GM18868 (cell line): ENCODE measurements around the gene TMEM209.
"Not testable (repeated sequence)": the region's sequence is repeated elsewhere in the genome, so short reads cannot be mapped to it uniquely, and the experiment has no call there.

Experiments
- ATAC-seq: cut with Tn5 transposase; IDR thresholded peaks from one replicate; pipeline ENCODE4 v1.9.1; 2021; ENCODE audit warnings: mild to moderate bottlenecking, moderate library complexity; ENCODE audit not compliant: unreplicated experiment

TMEM209 gene

DNA sequence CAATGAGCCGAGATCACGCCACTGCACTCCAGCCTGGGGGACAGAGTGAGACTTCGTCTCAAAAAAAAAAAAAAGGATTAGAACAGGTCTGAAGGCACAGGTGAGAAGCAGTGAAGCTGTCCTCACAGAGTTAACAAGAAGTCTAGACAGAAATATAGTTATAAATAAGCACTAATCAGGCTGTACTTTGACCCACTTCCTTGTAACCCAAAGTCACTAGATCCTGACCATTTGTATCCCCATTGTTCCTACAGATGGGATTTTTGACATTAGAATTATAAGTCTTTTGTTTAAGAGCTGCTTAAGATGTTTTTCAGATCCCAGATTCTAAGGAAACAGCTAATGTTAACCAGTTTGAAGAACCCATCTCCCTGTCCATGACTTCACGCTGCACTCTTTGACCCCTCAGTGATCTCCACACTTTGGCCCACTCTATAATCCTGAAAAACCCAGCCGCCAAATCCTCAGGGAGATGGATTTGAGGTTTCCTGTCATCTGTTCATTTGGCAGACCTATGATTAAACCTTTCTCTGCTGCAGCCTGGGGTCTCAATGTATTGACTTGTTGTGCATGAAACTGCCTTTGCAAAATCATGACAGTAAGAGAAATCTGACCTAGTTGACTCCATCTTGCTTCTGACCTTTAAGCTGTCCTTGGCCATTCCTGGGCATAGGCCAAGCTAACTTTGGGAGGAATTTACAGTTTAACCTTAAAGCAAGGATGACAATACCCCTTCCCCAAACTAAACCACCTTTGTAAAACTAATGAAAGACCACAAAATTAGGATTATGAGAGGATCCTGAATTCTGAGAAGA, 13.8 kb upstream of the TMEM209 start:
- no peak for ATAC-seq

GRCh38 chr7:130216750-130217149, 11.5 kb upstream of the TMEM209 start:
- no peak for ATAC-seq

DNA sequence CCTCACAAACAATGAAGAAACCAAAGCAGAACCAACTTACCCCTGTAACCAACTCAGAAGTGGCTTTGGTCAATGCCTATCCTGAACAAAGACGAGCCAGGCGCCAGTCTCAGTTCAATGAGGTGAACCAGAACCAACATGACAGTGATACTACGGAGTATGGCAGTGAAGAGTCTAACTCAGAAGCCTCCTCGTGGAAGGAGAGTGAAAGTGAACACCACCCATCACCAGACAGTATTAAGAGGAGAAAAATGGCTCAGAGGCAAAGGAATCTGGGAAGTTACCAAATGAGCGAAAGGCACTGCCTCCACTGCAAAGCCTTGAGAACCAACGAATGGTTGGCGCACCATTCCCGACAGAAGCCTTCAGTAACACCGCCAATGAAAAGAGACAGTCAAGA, 10.8 kb upstream of the TMEM209 start:
- no peak for ATAC-seq

DNA sequence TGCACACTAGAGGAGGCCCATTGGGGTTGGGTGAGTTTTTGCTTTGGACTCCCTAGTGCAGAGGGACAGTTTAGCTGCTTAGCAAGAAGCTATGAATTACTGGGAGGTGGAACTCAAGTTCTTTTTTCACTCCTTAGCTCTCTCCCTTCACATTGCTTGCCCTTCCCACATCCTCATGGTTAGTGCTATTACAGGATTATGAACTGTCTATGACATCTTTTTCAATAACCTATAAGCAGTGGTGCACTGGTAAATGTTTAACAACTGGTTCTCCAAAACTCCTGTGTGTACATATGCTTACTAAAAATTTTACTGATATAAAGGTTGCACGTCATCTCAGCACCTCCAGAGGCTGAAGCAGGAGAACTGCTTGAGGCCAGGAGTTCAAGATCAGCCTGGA, 8.6 kb upstream of the TMEM209 start:
- ATAC-seq: no peak

- ATAC-seq: no peak
These were observed 5.2 kb upstream of the TMEM209 start for GRCh38 chr7:130210181-130210935.

DNA sequence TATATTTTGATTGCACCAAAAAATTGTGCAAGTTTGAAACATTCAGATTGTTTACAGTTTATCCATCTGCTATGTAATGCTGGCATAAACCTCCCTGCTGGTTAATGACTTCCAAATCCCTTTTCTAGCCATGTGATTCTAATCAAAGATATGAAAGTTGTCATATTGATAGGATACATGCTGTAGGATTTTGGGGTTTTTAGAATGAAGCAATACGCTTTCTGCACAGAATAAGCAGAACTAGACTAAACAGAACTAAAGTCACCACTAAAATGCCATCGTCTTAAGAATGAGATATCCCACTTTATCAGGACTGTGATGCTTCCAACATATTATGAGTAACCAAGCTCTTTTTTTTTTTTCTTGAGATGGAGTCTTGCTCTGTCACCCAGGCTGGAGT, 3.3 kb upstream of the TMEM209 start:
- no peak for ATAC-seq

GRCh38 chr7:130207642-130208041, 2.4 kb upstream of the TMEM209 start, which contains the start of gene SSMEM1:
Gene SSMEM1 (plus strand): TSS chr7:130207860. CDS start chr7:130207911, 51 bp downstream.
- no peak for ATAC-seq

GRCh38 chr7:130207033-130207432, 1.8 kb upstream of the TMEM209 start:
- no peak for ATAC-seq

GRCh38 chr7:130201796-130202195, 3.4 kb downstream of the TMEM209 start:
- no peak for ATAC-seq

- no peak for ATAC-seq
These were observed 8.1 kb downstream of the TMEM209 start for GRCh38 chr7:130197094-130197493.

GRCh38 chr7:130196476-130196875, 8.7 kb downstream of the TMEM209 start:
- ATAC-seq: no peak

DNA sequence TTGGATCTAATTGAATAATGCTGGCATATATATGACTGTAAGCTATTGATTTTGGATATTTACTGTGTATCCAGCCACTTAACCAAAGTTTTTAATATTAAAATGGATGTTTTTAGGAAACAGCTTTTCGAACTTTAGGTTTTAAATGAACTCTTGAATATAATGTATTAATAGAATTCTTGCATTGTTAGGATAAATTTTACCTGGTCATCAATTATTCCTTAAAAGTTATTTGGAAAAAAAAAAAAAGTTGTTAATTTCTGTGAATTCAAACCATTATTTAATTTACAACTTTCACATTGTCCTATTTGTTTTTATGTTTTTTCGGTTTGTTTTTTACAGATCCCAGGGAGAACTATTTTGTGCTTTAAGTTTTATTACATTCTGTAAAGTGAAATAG, 9.8 kb downstream of the TMEM209 start:
- no peak for ATAC-seq

- ATAC-seq: no peak
These were observed 13.4 kb downstream of the TMEM209 start for GRCh38 chr7:130191791-130192190.

DNA sequence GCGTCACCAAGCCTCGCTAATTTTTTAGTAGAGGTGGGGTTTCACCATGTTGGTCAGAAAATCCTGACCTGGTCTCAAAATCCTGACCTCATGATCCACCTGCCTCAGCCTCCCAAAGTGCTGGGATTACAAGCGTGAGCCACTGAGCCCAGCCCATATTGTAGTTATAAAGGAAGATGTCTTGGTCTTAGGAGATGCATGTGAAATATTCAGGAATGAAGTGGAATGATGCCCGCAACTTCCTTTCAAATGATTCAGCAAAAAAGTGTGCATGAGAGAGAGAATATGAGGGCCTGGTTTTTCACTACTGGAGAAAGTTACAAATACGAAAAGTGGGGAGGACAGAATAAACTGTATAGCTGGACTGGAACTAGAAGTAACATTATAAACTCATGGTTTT, 15.9 kb downstream of the TMEM209 start:
- no peak for ATAC-seq

- ATAC-seq: no peak
These were observed 17.8 kb downstream of the TMEM209 start for GRCh38 chr7:130187360-130187759.

GRCh38 chr7:130184349-130184748, 20.9 kb downstream of the TMEM209 start:
- ATAC-seq: not testable (repeated sequence)

DNA sequence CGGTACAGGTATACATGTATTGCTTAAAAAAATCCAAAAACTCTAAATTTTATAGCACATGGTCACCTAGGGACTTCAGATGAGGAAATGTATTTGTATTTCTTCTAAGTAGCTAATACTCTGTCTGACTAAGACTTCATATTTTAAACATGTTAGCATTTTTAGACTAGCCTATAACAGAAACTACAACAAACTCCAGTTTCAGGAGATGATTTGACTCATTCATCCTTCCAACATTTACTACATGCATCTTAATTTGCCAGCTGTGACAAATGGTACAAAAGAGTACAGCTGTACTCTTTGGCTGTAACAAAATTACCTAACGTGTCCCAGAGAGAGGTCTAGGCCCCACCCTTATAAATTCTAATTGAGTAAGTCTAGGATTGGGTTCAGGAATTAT, 22.2 kb downstream of the TMEM209 start:
- ATAC-seq: peak; percentile 88

GRCh38 chr7:130181263-130181605, 24.0 kb downstream of the TMEM209 start:
- ATAC-seq: no peak

DNA sequence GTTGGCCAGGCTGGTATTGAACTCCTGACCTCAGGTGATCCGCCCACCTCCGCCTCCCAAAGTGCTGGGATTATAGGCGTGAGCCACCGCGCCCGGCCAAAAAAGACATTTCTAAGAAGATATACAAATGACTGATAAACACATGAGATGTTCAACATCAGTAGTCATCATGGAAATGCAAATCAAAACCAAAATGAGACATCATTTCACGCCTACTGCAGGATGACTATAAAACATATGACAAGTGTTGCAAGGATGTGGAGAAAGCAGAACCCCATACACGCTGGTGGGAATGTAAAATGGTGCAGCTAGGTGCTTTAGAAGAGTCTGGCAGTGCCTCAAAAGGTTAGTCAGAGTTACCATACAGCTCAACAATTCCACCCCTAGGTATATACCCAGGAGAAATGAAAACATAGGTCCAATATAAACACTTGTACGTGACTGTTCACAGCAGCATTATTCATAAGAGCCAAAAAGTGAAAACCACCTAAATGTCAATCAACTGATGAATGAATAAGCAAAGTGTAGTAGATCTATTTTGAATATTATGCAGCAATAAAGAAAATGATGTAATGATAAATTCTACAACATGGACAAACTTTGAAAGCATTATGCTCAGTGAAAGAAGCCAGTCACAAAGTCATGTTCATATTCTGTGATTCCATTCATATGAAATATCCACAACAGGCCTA, 24.5 kb downstream of the TMEM209 start:
- no peak for ATAC-seq

DNA sequence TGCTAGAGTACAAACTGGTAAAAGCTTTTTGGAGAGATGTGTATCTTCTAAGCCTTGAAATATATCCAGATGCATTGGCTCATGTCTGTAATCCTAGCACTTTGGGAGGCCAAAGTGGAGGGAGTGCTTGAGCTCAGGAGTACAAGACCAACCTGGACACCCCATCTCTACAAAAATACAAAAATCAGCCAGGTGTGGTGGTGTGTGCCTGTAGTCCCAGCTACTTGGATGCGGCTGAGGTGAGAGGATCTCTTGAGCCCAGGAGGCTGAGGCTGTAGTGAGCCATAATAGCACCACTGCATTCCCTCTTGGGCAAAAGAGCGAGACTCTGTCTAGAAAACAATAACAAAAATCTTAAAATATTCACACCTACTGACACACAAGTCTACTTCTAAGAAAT, 25.6 kb downstream of the TMEM209 start:
- no peak for ATAC-seq

- no peak for ATAC-seq
These were observed 27.0 kb downstream of the TMEM209 start for GRCh38 chr7:130178251-130178650.
